ENCODE data around the gene TATDN3. TPM values are rescaled to one million over a fixed set of nuclear protein-coding genes. Genes with fewer than 3 reads are reported as not detected.

Gene TATDN3
- total and polyA plus RNA-seq, 3 experiments from 2014 or later: 17.8 to 18.5 (median 18.0) TPM

- peak overlapping the region; percentile 6 for H3K4me3 ChIP-seq (ENCODE audit: low read length)
- peak overlapping the region in 6 of 8 donors; percentile 47 to 82 (median 62) for H3K27ac Mint-ChIP-seq
- H3K9me3 ChIP-seq (ENCODE audit: low read length): no peaks in the 10 kb centered on the region
- H3K27me3 Mint-ChIP-seq: no peaks in the 10 kb centered on the region
- peak overlapping the region in 6 of 7 donors; percentile 1 to 63 (median 30) for H3K4me3 Mint-ChIP-seq
- ChIA-PET CTCF (interaction anchor here (2.6 kb wide), 1 partner anchor 88 kb away, joined by 9 read pairs; no protein-coding TSS in a partner anchor), POLR2A (no interaction called here)
- H3K4me1 Mint-ChIP-seq: peaks cover 26 to 38% (median 36%) of the 10 kb centered on the region in 3 donors
- no peaks in the 10 kb centered on the region for H3K36me3 ChIP-seq (ENCODE audit: insufficient read depth, low read length)
- no peak overlapping the region for H3K27ac ChIP-seq (ENCODE audit: low read depth, low read length)
- H3K9me3 Mint-ChIP-seq: no peaks in the 10 kb centered on the region
- H3K27me3 ChIP-seq (ENCODE audit: insufficient read depth, low read length, poor library complexity, severe bottlenecking): no peaks in the 10 kb centered on the region
- DNase-seq: no peak
- peaks cover 45% of the 10 kb centered on the region for H3K4me1 ChIP-seq (ENCODE audit: insufficient read depth, low read length)
- peaks cover 4 to 13% (median 4%) of the 10 kb centered on the region in 3 donors for H3K36me3 Mint-ChIP-seq
Observed at GRCh38 chr1:212752934-212753497, 38.7 kb upstream of the TATDN3 start.

- no peak for DNase-seq
- CTCF ChIA-PET: interaction anchor here (1.2 to 2.6 kb wide), 2 partner anchors 88 to 277 kb away, joined by 3 to 9 read pairs; no protein-coding TSS in a partner anchor
- Histone ChIP-seq H3K4me3 (ENCODE audit: low read length) (no peak overlapping the region), H3K9me3 (ENCODE audit: low read length) (no peaks in the 10 kb centered on the region), H3K27ac (ENCODE audit: low read depth, low read length) (no peak overlapping the region), H3K27me3 (ENCODE audit: insufficient read depth, low read length, poor library complexity, severe bottlenecking) (no peaks in the 10 kb centered on the region), H3K4me1 (ENCODE audit: insufficient read depth, low read length) (peaks cover 45% of the 10 kb centered on the region), H3K36me3 (ENCODE audit: insufficient read depth, low read length) (no peaks in the 10 kb centered on the region)
- POLR2A ChIA-PET: no interaction called here
- peak overlapping the region in 7 of 8 donors; percentile 2 to 73 (median 24) for H3K27ac Mint-ChIP-seq
- no peaks in the 10 kb centered on the region for H3K27me3 Mint-ChIP-seq
- peaks cover 4 to 13% (median 5%) of the 10 kb centered on the region in 3 donors for H3K36me3 Mint-ChIP-seq
- no peaks in the 10 kb centered on the region for H3K9me3 Mint-ChIP-seq
- H3K4me1 Mint-ChIP-seq: peaks cover 26 to 38% (median 37%) of the 10 kb centered on the region in 3 donors
- H3K4me3 Mint-ChIP-seq: peak overlapping the region in 4 of 7 donors; percentile 2 to 38 (median 19)
Observed at GRCh38 chr1:212753749-212754148, 37.9 kb upstream of the TATDN3 start.

GRCh38 chr1:212754193-212754592 is 37.5 kb upstream of the TATDN3 start:
- H3K4me1 Mint-ChIP-seq: peaks cover 28 to 42% (median 38%) of the 10 kb centered on the region in 3 donors
- H3K27ac ChIP-seq (ENCODE audit: low read depth, low read length): no peak overlapping the region

GRCh38 chr1:212754680-212755079 is 37.0 kb upstream of the TATDN3 start:
- H3K4me3 ChIP-seq (ENCODE audit: low read length): no peak overlapping the region
- H3K4me3 Mint-ChIP-seq: peak overlapping the region in 1 of 7 donors; percentile 33
- no peaks in the 10 kb centered on the region for H3K36me3 ChIP-seq (ENCODE audit: insufficient read depth, low read length)
- H3K36me3 Mint-ChIP-seq: peaks cover 4 to 13% (median 5%) of the 10 kb centered on the region in 3 donors
- H3K27ac ChIP-seq (ENCODE audit: low read depth, low read length): no peak overlapping the region
- H3K4me1 ChIP-seq (ENCODE audit: insufficient read depth, low read length): peaks cover 39% of the 10 kb centered on the region
- no peaks in the 10 kb centered on the region for H3K27me3 Mint-ChIP-seq
- H3K27me3 ChIP-seq (ENCODE audit: insufficient read depth, low read length, poor library complexity, severe bottlenecking): no peaks in the 10 kb centered on the region
- H3K9me3 Mint-ChIP-seq: no peaks in the 10 kb centered on the region
- no peaks in the 10 kb centered on the region for H3K9me3 ChIP-seq (ENCODE audit: low read length)
- peak overlapping the region in 5 of 8 donors; percentile 16 to 72 (median 37) for H3K27ac Mint-ChIP-seq
- CTCF ChIA-PET: interaction anchor here (1.2 kb wide), 1 partner anchor 278 kb away, joined by 3 read pairs; no protein-coding TSS in a partner anchor
- POLR2A ChIA-PET: no interaction called here
- peaks cover 30 to 44% (median 36%) of the 10 kb centered on the region in 3 donors for H3K4me1 Mint-ChIP-seq
- no peak for DNase-seq

More at GRCh38 chr1:212754193-212754592, 37.5 kb upstream of the TATDN3 start:
- Histone ChIP-seq H3K9me3 (ENCODE audit: low read length) (no peaks in the 10 kb centered on the region), H3K4me1 (ENCODE audit: insufficient read depth, low read length) (peaks cover 44% of the 10 kb centered on the region), H3K27me3 (ENCODE audit: insufficient read depth, low read length, poor library complexity, severe bottlenecking) (no peaks in the 10 kb centered on the region), H3K4me3 (ENCODE audit: low read length) (no peak overlapping the region), H3K36me3 (ENCODE audit: insufficient read depth, low read length) (no peaks in the 10 kb centered on the region)
- Mint-ChIP-seq H3K27ac (peak overlapping the region in 6 of 8 donors; percentile 5 to 77 (median 69)), H3K4me3 (peak overlapping the region in 5 of 7 donors; percentile 2 to 59 (median 35)), H3K9me3 (no peaks in the 10 kb centered on the region), H3K27me3 (no peaks in the 10 kb centered on the region), H3K36me3 (peaks cover 4 to 13% (median 5%) of the 10 kb centered on the region in 3 donors)
- ChIA-PET CTCF (interaction anchor here (1.2 kb wide), 1 partner anchor 277 kb away, joined by 3 read pairs; no protein-coding TSS in a partner anchor), POLR2A (no interaction called here)
- peak in 1 of 5 donors; percentile 34 for DNase-seq

GRCh38 chr1:212759683-212760082 is 32.0 kb upstream of the TATDN3 start:
- Histone ChIP-seq H3K36me3 (ENCODE audit: insufficient read depth, low read length) (peaks cover 8% of the 10 kb centered on the region), H3K9me3 (ENCODE audit: low read length) (no peaks in the 10 kb centered on the region), H3K27me3 (ENCODE audit: insufficient read depth, low read length, poor library complexity, severe bottlenecking) (no peaks in the 10 kb centered on the region), H3K4me3 (ENCODE audit: low read length) (no peak overlapping the region), H3K27ac (ENCODE audit: low read depth, low read length) (no peak overlapping the region), H3K4me1 (ENCODE audit: insufficient read depth, low read length) (peaks cover 4% of the 10 kb centered on the region)
- H3K36me3 Mint-ChIP-seq: peaks cover 13 to 36% (median 17%) of the 10 kb centered on the region in 3 donors
- CTCF ChIA-PET: interaction anchor here (1.1 to 1.3 kb wide), 2 partner anchors 10 to 38 kb away, joined by 3 read pairs; no protein-coding TSS in a partner anchor
- no peak for DNase-seq
- H3K4me1 Mint-ChIP-seq: peaks cover 13 to 40% (median 27%) of the 10 kb centered on the region in 3 donors
- no peaks in the 10 kb centered on the region for H3K9me3 Mint-ChIP-seq
- POLR2A ChIA-PET: no interaction called here
- no peak overlapping the region for H3K4me3 Mint-ChIP-seq
- H3K27ac Mint-ChIP-seq: no peak overlapping the region
- no peaks in the 10 kb centered on the region for H3K27me3 Mint-ChIP-seq

GRCh38 chr1:212760126-212760823 is 31.4 kb upstream of the TATDN3 start:
- no peak overlapping the region for H3K4me3 ChIP-seq (ENCODE audit: low read length)
- ChIA-PET CTCF (interaction anchor here (1.1 to 1.3 kb wide), 2 partner anchors 11 to 38 kb away, joined by 3 read pairs; no protein-coding TSS in a partner anchor), POLR2A (no interaction called here)
- peak overlapping the region in 1 of 8 donors; percentile 75 for H3K27ac Mint-ChIP-seq
- H3K9me3 ChIP-seq (ENCODE audit: low read length): no peaks in the 10 kb centered on the region
- no peaks in the 10 kb centered on the region for H3K27me3 ChIP-seq (ENCODE audit: insufficient read depth, low read length, poor library complexity, severe bottlenecking)
- peaks cover 18 to 42% (median 20%) of the 10 kb centered on the region in 3 donors for H3K36me3 Mint-ChIP-seq
- DNase-seq: peak in 3 of 5 donors; percentile 5 to 28 (median 9)
- no peaks in the 10 kb centered on the region for H3K27me3 Mint-ChIP-seq
- H3K4me1 ChIP-seq (ENCODE audit: insufficient read depth, low read length): no peaks in the 10 kb centered on the region
- no peak overlapping the region for H3K4me3 Mint-ChIP-seq
- H3K27ac ChIP-seq (ENCODE audit: low read depth, low read length): no peak overlapping the region
- peaks cover 8% of the 10 kb centered on the region for H3K36me3 ChIP-seq (ENCODE audit: insufficient read depth, low read length)
- no peaks in the 10 kb centered on the region for H3K9me3 Mint-ChIP-seq
- peaks cover 14 to 41% (median 28%) of the 10 kb centered on the region in 3 donors for H3K4me1 Mint-ChIP-seq

- ChIA-PET CTCF (interaction anchor here (1.1 to 1.6 kb wide), 2 partner anchors 12 to 97 kb away, joined by 5 read pairs; no protein-coding TSS in a partner anchor), POLR2A (no interaction called here)
- peaks cover 14 to 51% (median 39%) of the 10 kb centered on the region in 3 donors for H3K4me1 Mint-ChIP-seq
- Histone ChIP-seq H3K9me3 (ENCODE audit: low read length) (no peaks in the 10 kb centered on the region), H3K27me3 (ENCODE audit: insufficient read depth, low read length, poor library complexity, severe bottlenecking) (no peaks in the 10 kb centered on the region), H3K4me3 (ENCODE audit: low read length) (no peak overlapping the region), H3K27ac (ENCODE audit: low read depth, low read length) (no peak overlapping the region), H3K36me3 (ENCODE audit: insufficient read depth, low read length) (peaks cover 8% of the 10 kb centered on the region), H3K4me1 (ENCODE audit: insufficient read depth, low read length) (no peaks in the 10 kb centered on the region)
- H3K9me3 Mint-ChIP-seq: peaks cover 5 to 10% (median 7%) of the 10 kb centered on the region in 5 donors
- DNase-seq: no peak
- H3K4me3 Mint-ChIP-seq: no peak overlapping the region
- H3K36me3 Mint-ChIP-seq: peaks cover 25 to 45% (median 27%) of the 10 kb centered on the region in 3 donors
- H3K27me3 Mint-ChIP-seq: no peaks in the 10 kb centered on the region
- no peak overlapping the region for H3K27ac Mint-ChIP-seq
Observed at GRCh38 chr1:212762234-212762633, 29.5 kb upstream of the TATDN3 start.
